GM18873 (cell line): ENCODE results near the gene ANTKMT.
A peak's percentile ranks its signal among the peaks of the same experiment; 100 is the strongest.

Experiments used
- ATAC-seq: cut with Tn5 transposase; IDR thresholded peaks from one replicate; pipeline ENCODE4 v1.9.1; 2021; ENCODE audit warnings: mild to moderate bottlenecking, moderate library complexity, moderate number of reproducible peaks; ENCODE audit not compliant: unreplicated experiment, low FRiP score

ANTKMT gene

GRCh38 chr16:720990-721764 is at the start of gene ANTKMT:
Gene ANTKMT, plus strand, starts transcription at chr16:721146. Its CDS starts 129 bp downstream, at chr16:721275.
- peak; percentile 47 for ATAC-seq

- ATAC-seq: no peak
These were observed 49.4 kb upstream of the ANTKMT start for GRCh38 chr16:671353-672131.

- ATAC-seq: no peak
These were observed 48.6 kb upstream of the ANTKMT start for GRCh38 chr16:672371-672770.

- ATAC-seq: no peak
These were observed 48.1 kb upstream of the ANTKMT start for GRCh38 chr16:672851-673250.

GRCh38 chr16:673399-673991 is 47.5 kb upstream of the ANTKMT start:
- no peak for ATAC-seq

- ATAC-seq: no peak
These were observed 46.6 kb upstream of the ANTKMT start for GRCh38 chr16:674214-674881.

- ATAC-seq: no peak
These were observed 45.7 kb upstream of the ANTKMT start, which contains the start of gene RHBDL1 for GRCh38 chr16:674968-675883. Gene RHBDL1, plus strand, starts transcription at chr16:675671. Its CDS starts 120 bp downstream, at chr16:675791.

- no peak for ATAC-seq
These were observed 44.9 kb upstream of the ANTKMT start for GRCh38 chr16:675884-676564.

GRCh38 chr16:676565-676902 is 44.4 kb upstream of the ANTKMT start:
- ATAC-seq: no peak

GRCh38 chr16:676913-677312 is 44.0 kb upstream of the ANTKMT start:
- no peak for ATAC-seq

GRCh38 chr16:677316-678190 is 43.4 kb upstream of the ANTKMT start:
- no peak for ATAC-seq

- no peak for ATAC-seq
These were observed 42.6 kb upstream of the ANTKMT start for GRCh38 chr16:678209-678857.

GRCh38 chr16:678858-679813 is 41.8 kb upstream of the ANTKMT start:
- ATAC-seq: no peak

- ATAC-seq: no peak
These were observed 40.9 kb upstream of the ANTKMT start, which contains the start of gene STUB1 for GRCh38 chr16:679814-680624. Gene STUB1, plus strand, starts transcription at chr16:680410. Its CDS starts 116 bp downstream, at chr16:680526.

- ATAC-seq: no peak
These were observed 40.4 kb upstream of the ANTKMT start for GRCh38 chr16:680625-680945.
